Coronary artery (tissue), 2 donors: ENCODE measurements around the gene CRLF2.
"Not testable (repeated sequence)": the region's sequence is repeated elsewhere in the genome, so short reads cannot be mapped to it uniquely, and the experiment has no call there.

Source experiments
- DNase-seq: peaks from one replicate; pipeline ENCODE4 v3.0.0-alpha.2; 2017; ENCODE audit warnings: low spot score
- H3K27ac ChIP-seq, 2 donors: fragments of 200-600 bp; sonication (generic); one replicate each; pipeline ENCODE4 v1.5.1; 2016 to 2019
- H3K4me3 ChIP-seq: fragments of 200-600 bp; sonication (generic); 2 replicates; pipeline ENCODE4 v1.5.1; 2016; ENCODE audit warnings: mild to moderate bottlenecking, moderate library complexity
- TF ChIP-seq, protein P1 (sequence below): fragments of 200-600 bp; sonication (generic); IDR thresholded peaks from one replicate; pipeline ENCODE4 v1.5.1; 2019; ENCODE audit warnings: antibody characterized with exemption

Gene CRLF2

DNA sequence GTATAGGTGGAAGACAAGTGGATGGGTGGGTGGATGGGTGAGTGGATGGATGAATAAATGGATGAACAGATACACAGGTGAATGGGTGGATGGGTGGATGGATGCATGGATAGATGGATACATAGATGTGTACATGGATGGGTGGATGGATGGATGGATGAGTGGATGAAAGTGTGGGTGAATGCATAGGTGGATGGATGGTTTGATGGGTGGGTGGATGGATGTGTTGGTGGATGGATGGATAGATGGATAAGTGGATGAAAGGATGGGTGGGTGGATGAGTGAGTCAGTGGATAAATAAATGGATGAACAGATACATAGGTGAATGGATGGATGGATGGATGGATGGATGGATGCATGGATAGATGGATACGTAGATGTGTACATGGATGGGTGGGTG lies 1.6 kb downstream of the CRLF2 start:
- Histone ChIP-seq H3K27ac (no peak overlapping the region), H3K4me3 (no peak overlapping the region)
- TF ChIP-seq, protein P1, sequence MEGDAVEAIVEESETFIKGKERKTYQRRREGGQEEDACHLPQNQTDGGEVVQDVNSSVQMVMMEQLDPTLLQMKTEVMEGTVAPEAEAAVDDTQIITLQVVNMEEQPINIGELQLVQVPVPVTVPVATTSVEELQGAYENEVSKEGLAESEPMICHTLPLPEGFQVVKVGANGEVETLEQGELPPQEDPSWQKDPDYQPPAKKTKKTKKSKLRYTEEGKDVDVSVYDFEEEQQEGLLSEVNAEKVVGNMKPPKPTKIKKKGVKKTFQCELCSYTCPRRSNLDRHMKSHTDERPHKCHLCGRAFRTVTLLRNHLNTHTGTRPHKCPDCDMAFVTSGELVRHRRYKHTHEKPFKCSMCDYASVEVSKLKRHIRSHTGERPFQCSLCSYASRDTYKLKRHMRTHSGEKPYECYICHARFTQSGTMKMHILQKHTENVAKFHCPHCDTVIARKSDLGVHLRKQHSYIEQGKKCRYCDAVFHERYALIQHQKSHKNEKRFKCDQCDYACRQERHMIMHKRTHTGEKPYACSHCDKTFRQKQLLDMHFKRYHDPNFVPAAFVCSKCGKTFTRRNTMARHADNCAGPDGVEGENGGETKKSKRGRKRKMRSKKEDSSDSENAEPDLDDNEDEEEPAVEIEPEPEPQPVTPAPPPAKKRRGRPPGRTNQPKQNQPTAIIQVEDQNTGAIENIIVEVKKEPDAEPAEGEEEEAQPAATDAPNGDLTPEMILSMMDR, result no peak
- DNase-seq, result no peak

DNA sequence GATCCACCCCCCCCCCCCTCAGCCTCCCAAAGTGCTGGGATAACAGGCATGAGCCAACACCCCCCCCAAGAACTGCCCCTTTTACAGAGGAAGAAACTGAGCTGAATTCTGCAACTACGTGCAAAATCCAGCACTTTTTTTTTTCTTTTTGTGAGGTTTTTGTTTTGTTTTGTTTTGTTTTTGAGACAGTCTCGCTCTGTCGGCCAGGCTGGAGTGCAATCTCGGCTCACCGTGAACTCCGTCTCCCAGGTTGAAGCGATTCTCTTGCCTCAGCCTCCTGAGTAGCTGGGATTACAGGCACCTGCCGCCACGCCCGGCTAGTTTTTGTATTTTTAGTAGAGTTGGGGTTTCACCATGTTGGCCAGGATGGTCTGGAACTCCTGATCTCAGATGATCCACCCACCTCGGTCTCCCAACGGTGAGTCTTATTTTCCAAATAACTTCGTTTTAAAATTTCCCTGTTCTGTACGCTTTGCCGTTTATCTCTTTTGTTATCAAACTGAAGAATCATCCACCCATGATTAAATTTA lies 4.9 kb downstream of the CRLF2 start:
- no peak for DNase-seq
- TF ChIP-seq, protein P1, result no peak
- no peak overlapping the region for H3K4me3 ChIP-seq
- no peak overlapping the region for H3K27ac ChIP-seq

DNA sequence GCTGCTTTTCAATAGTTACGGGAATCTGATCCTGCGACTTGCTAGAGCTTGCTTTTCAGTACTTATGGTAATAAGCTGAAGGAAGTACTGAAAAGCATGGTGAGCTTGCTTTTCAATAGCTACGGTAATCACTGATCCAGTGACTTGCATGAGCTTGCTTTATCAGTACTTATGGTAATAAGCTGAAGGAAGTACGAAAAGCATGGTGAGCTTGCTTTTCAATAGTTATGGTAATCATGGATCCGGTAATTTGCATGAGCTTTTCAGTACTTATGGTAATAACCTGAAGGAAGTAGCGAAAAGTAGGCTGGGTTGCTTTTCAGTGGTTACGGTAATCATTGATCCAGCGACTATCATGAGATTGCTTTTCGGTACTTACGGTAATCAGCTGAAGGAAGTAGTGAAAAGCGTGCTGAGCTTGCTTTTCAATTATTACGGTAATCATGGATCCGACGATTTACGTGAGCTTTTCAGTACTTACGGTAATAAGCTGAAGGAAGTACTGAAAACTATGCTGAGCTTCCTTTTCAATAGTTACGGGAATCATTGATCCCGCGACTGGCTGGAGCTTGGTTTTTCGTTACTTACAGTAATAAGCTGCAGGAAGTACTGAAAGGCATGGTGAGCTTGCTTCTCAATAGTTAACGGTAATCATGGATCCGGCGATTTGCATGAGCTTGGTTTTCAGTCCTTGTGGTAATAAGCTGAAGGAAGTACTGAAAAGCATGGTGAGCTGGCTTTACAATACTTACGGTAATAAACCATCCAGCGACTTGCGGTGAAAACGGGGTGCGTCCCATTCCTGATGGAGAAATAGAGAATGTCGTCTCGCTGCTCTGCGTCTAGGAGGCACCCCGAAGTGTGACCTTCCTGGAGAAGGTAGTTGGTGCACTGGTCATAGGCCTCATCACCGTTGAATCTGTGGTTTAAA lies 6.5 kb downstream of the CRLF2 start:
- no peak for DNase-seq
- TF ChIP-seq, protein P1, result no peak
- Histone ChIP-seq H3K27ac (no peak overlapping the region), H3K4me3 (peak overlapping the region; percentile 65)

DNA sequence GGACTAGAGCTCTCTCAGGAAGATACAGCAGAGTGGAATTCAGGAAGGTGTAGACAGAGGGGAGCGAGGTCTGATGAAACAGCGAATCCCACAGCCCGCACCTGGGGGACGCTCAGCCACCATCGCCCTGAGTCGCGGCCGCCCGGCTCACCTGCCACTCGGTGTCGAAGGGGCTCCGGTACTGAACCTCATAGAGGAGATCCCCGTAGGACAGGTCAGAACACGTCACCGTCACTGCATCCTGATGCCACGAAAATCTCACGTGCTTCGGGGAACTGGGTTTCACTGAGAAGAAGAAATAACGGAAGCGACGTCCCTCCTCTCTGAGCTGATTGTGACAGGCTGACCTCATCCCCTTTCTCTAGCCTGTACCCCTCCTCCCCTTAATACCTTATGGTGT lies 10.2 kb downstream of the CRLF2 start:
- H3K27ac ChIP-seq, result no peak overlapping the region
- no peak for DNase-seq
- H3K4me3 ChIP-seq, result no peak overlapping the region

DNA sequence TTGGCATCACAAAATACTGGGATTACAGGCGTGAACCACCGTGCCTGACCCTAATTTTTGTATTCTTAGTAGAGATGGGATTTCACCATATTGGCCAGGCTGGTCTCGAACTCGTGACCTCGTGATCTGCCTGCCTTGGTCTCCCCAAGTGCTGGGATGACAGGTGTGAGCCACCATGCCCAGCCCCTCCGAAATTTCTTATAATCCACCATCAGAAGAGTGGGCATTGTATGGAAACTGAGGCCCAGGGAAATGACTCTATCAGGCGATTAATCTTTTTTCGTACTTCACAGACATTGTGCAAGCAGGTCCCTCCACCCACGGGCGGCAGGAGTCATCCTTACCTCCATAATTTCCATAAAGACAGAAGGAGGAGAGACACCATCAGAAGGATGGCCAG lies 16.0 kb downstream of the CRLF2 start:
- TF ChIP-seq, protein P1, result no peak
- DNase-seq, result peak; percentile 5
- Histone ChIP-seq H3K27ac (no peak overlapping the region), H3K4me3 (no peak overlapping the region)

More for the DNA sequence above, 10.2 kb downstream of the CRLF2 start:
- TF ChIP-seq, protein P1, result no peak

DNA sequence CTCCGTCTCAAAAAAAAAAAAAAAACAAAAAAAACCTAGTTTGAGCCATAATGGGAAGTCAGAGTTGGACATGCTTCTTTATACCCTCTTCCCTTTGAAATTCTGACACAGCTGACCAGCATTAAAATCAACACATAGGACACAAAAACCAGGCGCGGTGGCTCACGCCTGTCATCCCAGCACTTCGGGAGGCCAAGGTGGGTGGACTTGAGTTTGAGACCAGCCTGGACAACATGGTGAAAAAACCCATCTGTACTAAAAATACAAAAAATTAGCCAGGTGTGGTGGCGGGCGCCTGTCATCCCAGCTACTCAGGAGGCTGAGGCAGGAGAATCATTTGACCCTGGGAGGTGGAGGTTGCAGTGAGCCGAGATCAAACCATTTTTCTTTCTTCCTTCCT lies 20.3 kb downstream of the CRLF2 start:
- not testable (repeated sequence) for H3K27ac ChIP-seq, H3K4me3 ChIP-seq
- DNase-seq, result peak; percentile 14

DNA sequence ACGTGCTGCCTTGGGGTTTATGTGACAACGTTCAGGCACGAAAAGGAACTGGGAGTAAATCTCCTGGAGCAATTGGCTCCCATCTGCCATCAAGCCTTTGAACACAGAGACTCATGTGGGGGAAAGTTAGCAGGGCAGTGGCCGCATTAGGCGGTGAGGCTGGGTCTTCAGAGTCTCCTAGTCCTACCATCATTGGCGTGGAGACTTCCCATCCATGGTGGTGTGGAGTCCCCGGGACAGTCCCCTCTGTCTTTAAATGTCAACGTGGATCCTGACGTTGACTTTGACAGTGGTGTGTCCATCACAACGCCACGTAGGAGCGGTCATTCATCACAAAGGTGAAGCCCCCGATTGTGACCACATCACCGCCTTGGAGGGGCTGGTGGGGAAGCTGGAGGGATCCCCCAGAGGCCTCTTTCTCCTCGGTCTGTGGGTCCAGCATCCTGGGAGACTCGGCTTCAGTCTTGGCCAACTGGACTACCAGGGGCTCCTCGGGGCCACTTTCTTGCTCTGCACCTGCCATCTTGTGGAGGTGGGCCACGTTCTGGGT lies 21.8 kb downstream of the CRLF2 start:
- peak; percentile 64 for DNase-seq
- Histone ChIP-seq H3K27ac (no peak overlapping the region), H3K4me3 (no peak overlapping the region)
- TF ChIP-seq, protein P1, result no peak
